Mucosa of descending colon (tissue), 3 donors: ENCODE data around the gene ISCA2. TPM values are rescaled to one million over a fixed set of nuclear protein-coding genes. Genes with fewer than 3 reads are reported as not detected.

ENCODE experiments used
- ATAC-seq: fragments of 200-7000 bp; cut with Tn5 transposase; one replicate; pipeline ENCODE4 v1.9.1; 2020; ENCODE audit warnings: mild to moderate bottlenecking, moderate library complexity
- DNase-seq, 3 donors: peaks; one replicate each; pipeline ENCODE4 v3.0.0-alpha.2; 2020
- H3K36me3 ChIP-seq: fragments of 200-600 bp; one replicate; pipeline ENCODE4 v1.8.0; 2021; ENCODE audit warnings: low read depth, mild to moderate bottlenecking
- H3K4me1 ChIP-seq: fragments of 200-600 bp; one replicate; pipeline ENCODE4 v1.8.0; 2021; ENCODE audit warnings: low read depth, mild to moderate bottlenecking
- H3K4me3 ChIP-seq: fragments of 200-600 bp; one replicate; pipeline ENCODE4 v1.8.0; 2021; ENCODE audit warnings: mild to moderate bottlenecking
- H3K9me3 ChIP-seq: fragments of 200-600 bp; one replicate; pipeline ENCODE4 v1.8.0; 2021; ENCODE audit warnings: mild to moderate bottlenecking
- CTCF ChIP-seq: fragments of 200-600 bp; IDR thresholded peaks from one replicate; pipeline ENCODE4 v1.8.0; 2022; ENCODE audit warnings: antibody characterized with exemption, mild to moderate bottlenecking
- intact Hi-C, 2 donors: fragments of 100-400 bp; cut with DNase I in 1 of 2; cut with micrococcal nuclease in 1 of 2; formaldehyde crosslinking; loops; one replicate each; pipeline versions ENCODE4 v1.11.0 to v1.11.1; 2022; cut with DNase I, micrococcal nuclease
- total RNA-seq, 3 donors: library from RNA; stranded (reverse); fragmentation: NEBNext Ultra II Directional in 2 of 3; extraction: Animal tissue kit (Norgen Biotek cat#: 25700) in 2 of 3; gene quantifications; one replicate each; pipeline versions ENCODE4 v1.2.1 to v1.2.4, GENCODE V29; 2021 to 2023
- donor health status: DM: no; HTN: no; CAD: no; lungs with moderate emphysema.
- donor health status: DM: no; HTN: no; CAD: no.
- donor health status: DM: no; HTN: yes; CAD: no.

Gene ISCA2
- total RNA-seq, 3 donors from 2014 or later: 22.4 to 36.1 (median 30.0) TPM

DNA sequence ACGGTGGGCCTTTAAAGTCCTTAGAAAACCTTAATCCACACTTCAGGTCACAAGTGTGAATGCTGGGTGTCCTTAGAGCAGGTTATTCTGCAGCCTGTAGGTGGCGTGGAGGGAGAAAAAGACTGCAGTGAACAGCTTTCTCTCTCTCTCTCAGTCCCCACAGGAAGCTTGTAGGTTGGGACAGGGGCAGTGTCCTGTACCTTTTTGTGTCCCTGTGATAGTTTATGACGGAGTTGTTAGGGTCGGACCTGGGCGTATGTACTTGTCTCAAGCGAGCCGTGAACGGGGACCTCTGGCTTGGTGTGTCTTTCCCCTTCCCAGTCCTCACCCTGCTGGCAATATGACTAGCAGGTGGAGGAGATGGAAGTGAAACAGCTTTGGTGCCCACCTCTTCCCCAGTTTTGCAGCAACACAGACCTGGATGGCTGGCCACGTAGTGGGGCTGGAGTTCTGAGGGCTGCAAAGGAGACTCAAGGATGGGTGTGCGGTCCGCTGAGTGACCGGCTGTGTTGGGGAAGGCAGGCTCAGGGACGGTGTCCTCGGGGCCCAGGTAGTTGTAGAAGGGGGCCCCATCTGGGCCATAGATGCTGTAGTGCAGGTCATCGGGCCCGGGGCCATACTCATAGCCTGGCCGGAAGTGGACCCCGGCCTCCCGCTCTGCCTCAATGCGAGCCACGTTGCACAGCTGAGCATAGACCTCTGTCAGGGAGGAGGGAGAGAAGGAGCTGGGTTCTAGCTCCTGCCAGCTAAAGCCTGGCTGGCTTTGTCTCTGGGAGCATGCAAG lies 8.9 kb downstream of the ISCA2 start:
- no peak for TF ChIP-seq CTCF
- Histone ChIP-seq H3K4me3 (no peak overlapping the region), H3K36me3 (no peaks in the 10 kb centered on the region), H3K4me1 (no peaks in the 10 kb centered on the region), H3K9me3 (no peaks in the 10 kb centered on the region)
- intact Hi-C loops: no loop called here
- ATAC-seq: peak; percentile 57
- peak in 2 of 3 donors; percentile 17 to 39 for DNase-seq

DNA sequence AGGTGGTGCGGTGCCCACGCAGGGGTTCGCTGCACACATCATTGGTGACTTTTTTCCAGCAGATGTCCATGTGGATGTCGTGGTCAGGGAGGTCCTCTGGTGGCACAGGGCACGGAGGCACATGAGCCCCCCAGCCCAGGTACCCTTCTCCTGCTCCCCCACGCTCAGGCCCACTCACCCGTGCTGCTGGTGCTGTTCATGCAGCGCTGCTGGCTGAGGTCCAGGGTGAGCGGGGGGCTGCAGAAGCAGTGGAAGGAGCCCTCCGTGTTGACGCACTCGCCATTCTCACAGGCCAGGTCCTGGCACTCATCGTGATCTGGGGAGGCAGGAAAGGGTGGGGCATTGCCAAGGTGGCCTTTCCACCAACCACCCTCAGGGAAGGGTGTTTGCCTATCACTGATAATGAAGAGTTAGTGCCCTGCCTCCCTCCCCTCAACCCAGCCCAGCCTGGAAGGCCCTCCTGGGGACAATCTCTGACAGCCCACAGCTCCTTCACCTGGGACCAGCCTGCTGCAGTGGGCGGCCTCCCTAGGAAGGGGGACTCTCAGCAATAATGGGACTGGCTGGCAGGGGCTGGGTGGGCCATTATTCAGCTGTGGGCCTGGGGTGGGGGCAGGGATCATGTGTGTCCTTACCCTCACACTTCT lies 9.8 kb downstream of the ISCA2 start:
- no peak overlapping the region for H3K4me3 ChIP-seq
- H3K9me3 ChIP-seq: no peaks in the 10 kb centered on the region
- ATAC-seq (no peak), DNase-seq (peak in 1 of 3 donors; percentile 22)
- H3K36me3 ChIP-seq: no peaks in the 10 kb centered on the region
- intact Hi-C loops: no loop called here
- TF ChIP-seq CTCF: no peak
- no peaks in the 10 kb centered on the region for H3K4me1 ChIP-seq

DNA sequence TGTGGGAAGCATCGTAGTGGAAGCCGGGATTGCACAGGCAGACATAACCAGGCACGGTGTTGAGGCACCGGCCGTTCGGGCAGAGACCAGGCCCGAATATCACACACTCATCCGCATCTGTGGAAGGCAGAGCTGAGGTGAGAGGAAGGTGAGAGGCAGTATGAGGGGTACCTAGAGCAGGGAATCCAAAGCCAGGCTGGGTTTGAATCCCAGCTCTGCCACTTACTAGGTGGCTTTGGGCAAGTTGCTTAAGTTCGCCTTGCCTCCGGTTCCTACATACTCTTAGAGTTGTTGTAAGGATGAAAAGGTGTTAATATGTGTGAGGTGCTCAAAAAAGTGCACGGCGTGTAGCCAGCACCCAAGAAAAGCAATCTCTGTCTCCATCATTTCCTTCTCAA lies 10.4 kb downstream of the ISCA2 start:
- Histone ChIP-seq H3K36me3 (no peaks in the 10 kb centered on the region), H3K4me1 (no peaks in the 10 kb centered on the region), H3K9me3 (no peaks in the 10 kb centered on the region), H3K4me3 (no peak overlapping the region)
- intact Hi-C loops: no loop called here
- ATAC-seq: no peak
- no peak for TF ChIP-seq CTCF
- peak in 1 of 3 donors; percentile 16 for DNase-seq

DNA sequence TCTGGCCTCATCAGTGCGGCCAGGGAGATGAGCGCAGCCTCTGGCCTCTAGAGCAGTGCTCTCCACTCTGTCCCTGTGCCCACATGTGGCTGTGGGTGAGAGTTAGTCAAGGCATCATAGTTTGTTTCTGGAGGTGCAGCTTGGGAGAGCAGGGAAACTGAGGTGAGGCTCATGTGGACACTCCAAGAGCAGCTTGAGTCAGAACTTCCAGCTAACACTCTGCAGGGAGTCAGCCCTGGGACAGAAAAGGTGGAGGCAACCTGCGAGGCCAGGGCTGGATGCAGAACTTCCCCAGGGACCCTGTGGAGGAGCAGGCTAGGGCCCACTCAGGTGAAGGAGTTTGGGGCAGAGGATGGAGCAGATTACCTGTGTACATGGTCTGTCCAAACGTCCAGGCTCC lies 10.8 kb downstream of the ISCA2 start:
- DNase-seq: peak in 1 of 3 donors; percentile 11
- intact Hi-C loops: no loop called here
- Histone ChIP-seq H3K36me3 (no peaks in the 10 kb centered on the region), H3K4me3 (no peak overlapping the region), H3K4me1 (no peaks in the 10 kb centered on the region), H3K9me3 (no peaks in the 10 kb centered on the region)
- ATAC-seq: no peak
- TF ChIP-seq CTCF: no peak

DNA sequence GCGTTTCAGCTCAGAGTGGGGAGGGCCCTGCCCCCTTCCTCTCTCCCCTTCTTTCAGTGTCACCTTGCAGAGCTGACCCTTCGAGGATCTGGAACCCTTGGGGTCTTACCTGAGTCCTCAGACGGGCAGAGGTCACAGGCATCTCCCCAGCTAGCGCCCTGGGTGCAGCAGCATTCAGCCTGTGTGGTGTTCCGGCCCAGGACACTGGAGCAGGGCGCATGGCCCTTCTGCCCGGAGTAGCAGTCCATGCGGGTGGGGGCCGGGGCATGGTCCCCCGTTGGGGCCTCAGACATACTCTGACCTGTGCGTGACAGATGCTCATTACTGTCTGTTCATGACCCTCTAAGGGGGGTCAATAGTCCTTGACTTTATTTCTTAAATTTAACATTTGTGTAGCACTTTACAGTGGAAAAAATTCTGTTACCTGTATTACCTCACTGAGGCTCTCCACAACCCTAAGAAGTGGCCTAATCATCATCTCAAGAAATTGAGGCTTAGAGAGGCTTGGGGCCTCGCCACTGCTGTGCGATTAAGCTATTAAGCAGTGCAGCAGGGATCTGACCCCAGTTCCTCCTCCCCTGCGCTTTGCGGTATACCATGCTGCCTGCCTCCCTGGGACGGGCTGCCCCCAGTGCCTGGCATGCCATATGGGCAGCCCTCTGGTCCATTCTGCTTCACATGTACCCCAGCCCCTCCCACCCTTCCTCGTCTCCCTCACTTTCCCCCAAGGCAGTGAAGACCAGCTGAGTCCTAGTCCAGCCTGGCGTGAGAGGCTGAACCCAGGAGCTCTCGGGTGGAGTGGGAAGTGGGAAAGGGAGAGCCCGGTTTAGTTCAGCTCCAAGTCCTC lies 11.5 kb downstream of the ISCA2 start:
- DNase-seq (peak in 1 of 3 donors; percentile 6), ATAC-seq (no peak)
- Histone ChIP-seq H3K4me3 (no peak overlapping the region), H3K36me3 (no peaks in the 10 kb centered on the region), H3K9me3 (no peaks in the 10 kb centered on the region), H3K4me1 (no peaks in the 10 kb centered on the region)
- intact Hi-C loops: no loop called here
- TF ChIP-seq CTCF: no peak
